ENCODE data around the gene ANO2. TPM values are rescaled to one million over a fixed set of nuclear protein-coding genes. Genes with fewer than 3 reads are reported as not detected.

The ANO2 gene
- polyA plus RNA-seq, 1 donor = 4.0 TPM

GRCh38 chr12:5623411-5623810 is 321.6 kb downstream of the ANO2 start:
- no peak for DNase-seq (ENCODE audit: low read depth)

GRCh38 chr12:5622280-5622679 is 322.8 kb downstream of the ANO2 start:
- DNase-seq (ENCODE audit: low read depth) = no peak

- DNase-seq (ENCODE audit: low read depth) = no peak
Observed at GRCh38 chr12:5621329-5621728, 323.7 kb downstream of the ANO2 start.

GRCh38 chr12:5620896-5621295 is 324.2 kb downstream of the ANO2 start:
- DNase-seq (ENCODE audit: low read depth) = no peak

GRCh38 chr12:5619628-5620027 is 325.4 kb downstream of the ANO2 start:
- no peak for DNase-seq (ENCODE audit: low read depth)

- no peak for DNase-seq (ENCODE audit: low read depth)
Observed at GRCh38 chr12:5616854-5617253, 328.2 kb downstream of the ANO2 start.

GRCh38 chr12:5615760-5616159 is 329.3 kb downstream of the ANO2 start:
- DNase-seq (ENCODE audit: low read depth) = no peak

- no peak for DNase-seq (ENCODE audit: low read depth)
Observed at GRCh38 chr12:5614256-5614655, 330.8 kb downstream of the ANO2 start.

GRCh38 chr12:5612556-5613410 is 332.3 kb downstream of the ANO2 start:
- DNase-seq (ENCODE audit: low read depth) = no peak

- no peak for DNase-seq (ENCODE audit: low read depth)
Observed at GRCh38 chr12:5611162-5611561, 333.9 kb downstream of the ANO2 start.

- DNase-seq (ENCODE audit: low read depth) = no peak
Observed at GRCh38 chr12:5599378-5599777, 345.7 kb downstream of the ANO2 start.

GRCh38 chr12:5593998-5594397 is 351.1 kb downstream of the ANO2 start:
- DNase-seq (ENCODE audit: low read depth) = no peak

GRCh38 chr12:5593086-5593485 is 352.0 kb downstream of the ANO2 start:
- DNase-seq (ENCODE audit: low read depth) = no peak

- DNase-seq (ENCODE audit: low read depth) = no peak
Observed at GRCh38 chr12:5592310-5592709, 352.7 kb downstream of the ANO2 start.

GRCh38 chr12:5590316-5590715 is 354.7 kb downstream of the ANO2 start:
- no peak for DNase-seq (ENCODE audit: low read depth)

GRCh38 chr12:5589054-5589453 is 356.0 kb downstream of the ANO2 start:
- DNase-seq (ENCODE audit: low read depth) = no peak

GRCh38 chr12:5588591-5588990 is 356.5 kb downstream of the ANO2 start:
- no peak for DNase-seq (ENCODE audit: low read depth)

- DNase-seq (ENCODE audit: low read depth) = no peak
Observed at GRCh38 chr12:5588176-5588575, 356.9 kb downstream of the ANO2 start.

- no peak for DNase-seq (ENCODE audit: low read depth)
Observed at GRCh38 chr12:5587711-5588121, 357.3 kb downstream of the ANO2 start.

GRCh38 chr12:5586201-5586600 is 358.9 kb downstream of the ANO2 start:
- no peak for DNase-seq (ENCODE audit: low read depth)

- no peak for DNase-seq (ENCODE audit: low read depth)
Observed at GRCh38 chr12:5585178-5585577, 359.9 kb downstream of the ANO2 start.

- no peak for DNase-seq (ENCODE audit: low read depth)
Observed at GRCh38 chr12:5584412-5585175, 360.5 kb downstream of the ANO2 start.

GRCh38 chr12:5582541-5582940 is 362.5 kb downstream of the ANO2 start:
- DNase-seq (ENCODE audit: low read depth) = no peak
